Measurements from ENCODE around the gene GLE1.

GLE1 gene

DNA sequence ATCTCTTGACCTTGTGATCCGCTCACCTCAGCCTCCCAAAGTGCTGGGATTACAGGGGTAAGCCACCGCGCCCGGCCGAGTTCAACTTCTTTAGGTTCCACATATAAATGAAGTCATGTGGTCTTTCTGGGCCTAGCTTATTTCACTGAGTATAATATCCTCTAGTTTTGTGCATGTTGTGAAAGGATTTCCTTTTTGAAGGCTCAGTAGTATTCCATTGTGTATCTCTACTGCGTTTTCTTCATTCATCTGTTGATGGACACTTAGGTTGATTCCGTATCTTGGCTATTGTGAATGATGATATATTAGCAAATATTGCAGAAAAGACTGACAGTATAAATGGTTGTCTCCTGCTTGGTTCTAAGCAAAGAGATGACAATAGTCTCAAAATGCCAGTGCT is 28.7 kb upstream of the GLE1 start:
- Histone ChIP-seq H3K27me3 (ENCODE audit: control insufficient read depth, insufficient read depth, low read length) (no peaks in the 10 kb centered on the region), H3K27ac (ENCODE audit: low read depth, low read length) (no peak overlapping the region), H3K4me1 (ENCODE audit: control insufficient read depth, insufficient read depth, low read length) (no peaks in the 10 kb centered on the region), H3K9me3 (ENCODE audit: control insufficient read depth, insufficient read depth, low read length) (no peaks in the 10 kb centered on the region), H3K9ac (ENCODE audit: low read depth, low read length) (no peak overlapping the region), H3K4me3 (ENCODE audit: low read depth, low read length) (no peak overlapping the region), H3K36me3 (ENCODE audit: control insufficient read depth, insufficient read depth, low read length) (peaks cover 7% of the 10 kb centered on the region; the same call in 1 of the 2 replicates)

DNA sequence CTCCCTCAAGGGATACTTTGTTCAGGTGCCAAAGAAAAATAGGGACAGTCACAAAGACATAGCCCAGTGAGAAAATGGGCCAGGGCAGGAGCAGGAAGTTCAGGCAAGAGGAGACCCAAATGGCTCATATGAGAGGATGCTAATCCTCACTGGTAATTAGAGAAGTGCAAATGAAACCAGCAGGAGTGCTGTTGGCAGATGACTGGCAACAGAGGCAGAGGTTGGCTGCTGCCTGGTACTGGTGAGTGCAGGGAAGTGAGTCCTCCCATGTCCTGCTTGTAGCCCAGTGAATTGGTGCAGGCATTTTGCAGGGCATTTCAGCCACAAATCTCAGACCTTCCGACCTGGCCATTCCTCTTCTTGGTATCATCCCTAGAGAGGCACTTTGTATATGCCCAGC is 25.3 kb upstream of the GLE1 start:
- H3K9me3 ChIP-seq (ENCODE audit: control insufficient read depth, insufficient read depth, low read length), result no peaks in the 10 kb centered on the region
- H3K9ac ChIP-seq (ENCODE audit: low read depth, low read length), result no peak overlapping the region
- peaks cover 8% of the 10 kb centered on the region for H3K36me3 ChIP-seq (ENCODE audit: control insufficient read depth, insufficient read depth, low read length)
- H3K27me3 ChIP-seq (ENCODE audit: control insufficient read depth, insufficient read depth, low read length), result no peaks in the 10 kb centered on the region
- H3K4me3 ChIP-seq (ENCODE audit: low read depth, low read length), result no peak overlapping the region
- no peaks in the 10 kb centered on the region for H3K4me1 ChIP-seq (ENCODE audit: control insufficient read depth, insufficient read depth, low read length)
- H3K27ac ChIP-seq (ENCODE audit: low read depth, low read length), result no peak overlapping the region

DNA sequence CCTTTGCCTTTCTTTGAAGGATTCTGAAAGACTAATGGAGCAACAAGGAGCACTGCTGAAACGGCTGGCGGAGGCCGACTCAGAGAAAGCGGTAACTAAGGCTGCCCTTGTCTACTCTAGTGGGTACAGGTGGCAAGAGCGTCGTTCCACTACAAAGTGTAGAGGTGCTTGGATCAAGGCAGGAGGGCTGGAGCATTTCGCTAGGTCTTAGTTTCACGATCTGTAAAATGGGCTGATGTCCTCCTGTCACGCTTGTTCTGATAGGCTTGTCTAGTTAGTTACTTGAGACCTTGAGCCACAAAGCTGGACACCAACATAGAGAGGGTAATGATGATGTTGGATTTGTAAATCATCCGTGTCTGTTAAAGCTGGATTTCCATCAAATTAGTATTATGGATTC is 23.0 kb upstream of the GLE1 start:
- Histone ChIP-seq H3K27me3 (ENCODE audit: control insufficient read depth, insufficient read depth, low read length) (no peaks in the 10 kb centered on the region), H3K27ac (ENCODE audit: low read depth, low read length) (no peak overlapping the region), H3K9me3 (ENCODE audit: control insufficient read depth, insufficient read depth, low read length) (no peaks in the 10 kb centered on the region), H3K36me3 (ENCODE audit: control insufficient read depth, insufficient read depth, low read length) (peaks cover 17% of the 10 kb centered on the region), H3K9ac (ENCODE audit: low read depth, low read length) (no peak overlapping the region), H3K4me3 (ENCODE audit: low read depth, low read length) (no peak overlapping the region), H3K4me1 (ENCODE audit: control insufficient read depth, insufficient read depth, low read length) (no peaks in the 10 kb centered on the region)

DNA sequence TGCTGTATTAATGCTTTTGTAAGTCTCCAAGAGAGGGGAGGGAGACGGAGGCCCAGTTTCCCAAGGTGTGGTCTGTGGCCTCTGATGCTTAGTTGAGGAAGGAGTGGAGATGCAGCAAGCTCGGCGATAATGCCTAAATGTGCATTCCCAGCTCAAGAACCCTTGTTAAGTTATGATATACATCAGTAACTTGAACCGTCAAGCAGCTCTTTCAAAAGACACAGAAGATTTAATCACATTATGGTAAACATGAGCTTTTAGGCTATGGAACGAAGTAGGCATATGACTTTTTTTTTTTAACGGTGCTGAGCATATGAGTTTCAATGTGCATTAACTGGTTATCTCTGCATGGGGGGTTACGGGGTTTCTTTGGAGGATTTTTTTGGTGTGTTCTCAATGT is 22.3 kb upstream of the GLE1 start:
- peaks cover 17% of the 10 kb centered on the region for H3K36me3 ChIP-seq (ENCODE audit: control insufficient read depth, insufficient read depth, low read length)
- no peak overlapping the region for H3K9ac ChIP-seq (ENCODE audit: low read depth, low read length)
- no peaks in the 10 kb centered on the region for H3K27me3 ChIP-seq (ENCODE audit: control insufficient read depth, insufficient read depth, low read length)
- H3K9me3 ChIP-seq (ENCODE audit: control insufficient read depth, insufficient read depth, low read length), result no peaks in the 10 kb centered on the region
- no peak overlapping the region for H3K27ac ChIP-seq (ENCODE audit: low read depth, low read length)
- H3K4me1 ChIP-seq (ENCODE audit: control insufficient read depth, insufficient read depth, low read length), result no peaks in the 10 kb centered on the region
- H3K4me3 ChIP-seq (ENCODE audit: low read depth, low read length), result no peak overlapping the region

DNA sequence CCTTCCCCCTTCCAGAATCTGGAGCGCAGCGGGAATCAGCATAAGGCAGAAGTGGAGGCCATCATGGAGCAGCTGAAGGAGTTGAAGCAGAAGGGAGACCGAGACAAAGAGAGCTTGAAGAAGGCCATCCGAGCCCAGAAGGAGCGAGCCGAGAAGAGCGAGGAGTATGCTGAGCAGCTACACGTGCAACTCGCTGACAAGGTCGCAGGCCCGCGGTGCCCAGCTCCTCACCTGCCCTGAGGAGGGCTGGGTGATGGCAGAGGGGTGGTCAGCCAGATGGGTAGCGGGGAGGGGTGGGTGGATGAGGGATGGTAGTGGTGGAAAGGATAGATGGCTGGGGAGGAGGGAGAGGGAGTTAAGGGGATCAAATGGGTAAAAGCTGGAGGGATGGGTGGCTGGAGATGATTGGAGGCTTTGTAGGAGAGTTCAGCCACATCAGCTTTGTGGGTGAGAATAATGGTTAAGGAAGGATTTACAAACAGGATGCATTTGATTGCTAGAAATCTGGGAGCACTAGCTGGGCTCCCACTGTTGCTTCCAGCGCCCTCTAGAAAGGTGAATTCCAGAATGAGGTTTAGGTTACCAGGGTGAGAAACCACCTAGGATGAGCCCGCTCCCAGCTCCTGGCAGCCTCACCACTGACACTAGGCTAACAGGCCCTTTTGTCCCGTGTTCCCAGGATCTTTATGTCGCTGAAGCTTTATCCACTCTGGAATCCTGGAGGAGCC is 19.7 kb upstream of the GLE1 start:
- Histone ChIP-seq H3K9me3 (ENCODE audit: control insufficient read depth, insufficient read depth, low read length) (no peaks in the 10 kb centered on the region), H3K27me3 (ENCODE audit: control insufficient read depth, insufficient read depth, low read length) (no peaks in the 10 kb centered on the region), H3K9ac (ENCODE audit: low read depth, low read length) (no peak overlapping the region), H3K27ac (ENCODE audit: low read depth, low read length) (no peak overlapping the region), H3K36me3 (ENCODE audit: control insufficient read depth, insufficient read depth, low read length) (peaks cover 20% of the 10 kb centered on the region), H3K4me3 (ENCODE audit: low read depth, low read length) (no peak overlapping the region), H3K4me1 (ENCODE audit: control insufficient read depth, insufficient read depth, low read length) (no peaks in the 10 kb centered on the region)

DNA sequence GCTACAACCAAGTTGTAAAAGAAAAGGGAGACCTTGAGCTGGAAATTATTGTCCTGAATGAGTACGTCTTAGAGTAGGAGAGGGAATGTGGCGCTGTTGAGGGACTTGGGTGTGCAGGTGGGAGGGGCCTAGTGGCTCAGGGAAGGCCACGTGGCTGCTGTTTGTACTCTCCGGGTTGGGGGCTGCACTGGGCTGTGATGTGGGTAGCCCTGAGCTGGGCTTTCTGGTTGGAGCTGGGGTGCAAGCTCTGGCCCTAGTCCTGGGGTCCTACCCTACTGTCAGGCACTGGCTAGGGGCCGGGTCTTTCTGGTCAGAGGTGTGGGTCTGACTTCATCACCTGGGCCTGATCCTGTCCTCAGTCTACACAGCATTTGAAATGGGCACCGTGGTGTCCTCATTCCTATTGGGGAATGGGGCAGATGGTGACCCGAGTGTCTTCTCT is 19.1 kb upstream of the GLE1 start:
- Histone ChIP-seq H3K36me3 (ENCODE audit: control insufficient read depth, insufficient read depth, low read length) (peaks cover 20% of the 10 kb centered on the region), H3K9ac (ENCODE audit: low read depth, low read length) (no peak overlapping the region)

DNA sequence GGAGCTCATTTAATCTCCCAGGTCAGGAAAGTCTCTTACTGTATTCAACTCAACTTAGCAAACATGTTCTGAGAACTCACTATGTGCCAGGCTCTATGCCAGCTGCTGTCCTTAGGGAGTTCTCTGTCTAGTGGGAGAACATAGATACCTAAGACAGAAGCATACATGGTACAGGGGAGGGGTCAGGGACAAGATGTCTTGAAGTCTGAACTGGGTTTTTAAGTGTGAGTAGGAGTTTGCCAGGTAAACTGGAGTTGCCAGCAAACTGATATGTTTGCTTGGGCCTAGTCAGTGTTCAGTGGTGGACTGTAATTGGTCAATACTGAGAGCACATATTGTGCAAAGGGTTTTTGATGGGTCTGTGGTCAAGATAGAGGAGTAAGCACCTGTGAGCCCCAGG is 18.3 kb upstream of the GLE1 start:
- Histone ChIP-seq H3K4me1 (ENCODE audit: control insufficient read depth, insufficient read depth, low read length) (no peaks in the 10 kb centered on the region), H3K9me3 (ENCODE audit: control insufficient read depth, insufficient read depth, low read length) (no peaks in the 10 kb centered on the region), H3K36me3 (ENCODE audit: control insufficient read depth, insufficient read depth, low read length) (peaks cover 20% of the 10 kb centered on the region)

More for the DNA sequence above, 19.1 kb upstream of the GLE1 start:
- Histone ChIP-seq H3K4me3 (ENCODE audit: low read depth, low read length) (no peak overlapping the region), H3K27me3 (ENCODE audit: control insufficient read depth, insufficient read depth, low read length) (no peaks in the 10 kb centered on the region), H3K9me3 (ENCODE audit: control insufficient read depth, insufficient read depth, low read length) (no peaks in the 10 kb centered on the region), H3K27ac (ENCODE audit: low read depth, low read length) (no peak overlapping the region), H3K4me1 (ENCODE audit: control insufficient read depth, insufficient read depth, low read length) (no peaks in the 10 kb centered on the region)

DNA sequence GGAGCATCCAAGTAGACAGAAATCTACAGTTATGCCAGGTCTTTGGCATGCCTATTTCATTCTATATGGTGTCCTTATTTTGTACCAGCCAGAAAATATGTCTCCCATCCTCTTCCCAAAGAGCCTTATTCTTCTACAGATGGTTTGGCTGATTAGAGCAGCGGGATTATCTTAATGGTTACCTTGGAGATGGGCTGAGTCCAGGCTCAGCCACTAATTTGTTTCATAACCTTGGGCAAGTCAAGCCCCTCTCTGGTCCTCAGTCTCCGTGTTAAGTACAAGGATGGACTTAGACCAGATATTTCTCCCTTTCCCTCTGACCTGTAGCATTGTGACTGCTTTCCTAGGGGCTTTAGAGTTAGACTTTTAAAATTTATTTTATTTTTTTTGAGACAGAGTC is 11.1 kb upstream of the GLE1 start:
- Histone ChIP-seq H3K27ac (ENCODE audit: low read depth, low read length) (no peak overlapping the region), H3K9ac (ENCODE audit: low read depth, low read length) (no peak overlapping the region), H3K9me3 (ENCODE audit: control insufficient read depth, insufficient read depth, low read length) (no peaks in the 10 kb centered on the region), H3K27me3 (ENCODE audit: control insufficient read depth, insufficient read depth, low read length) (no peaks in the 10 kb centered on the region), H3K4me3 (ENCODE audit: low read depth, low read length) (no peak overlapping the region), H3K4me1 (ENCODE audit: control insufficient read depth, insufficient read depth, low read length) (no peaks in the 10 kb centered on the region), H3K36me3 (ENCODE audit: control insufficient read depth, insufficient read depth, low read length) (peaks cover 30% of the 10 kb centered on the region)

More for the DNA sequence above, 18.3 kb upstream of the GLE1 start:
- H3K27ac ChIP-seq (ENCODE audit: low read depth, low read length), result no peak overlapping the region
- H3K9ac ChIP-seq (ENCODE audit: low read depth, low read length), result no peak overlapping the region
- no peaks in the 10 kb centered on the region for H3K27me3 ChIP-seq (ENCODE audit: control insufficient read depth, insufficient read depth, low read length)
- no peak overlapping the region for H3K4me3 ChIP-seq (ENCODE audit: low read depth, low read length)

DNA sequence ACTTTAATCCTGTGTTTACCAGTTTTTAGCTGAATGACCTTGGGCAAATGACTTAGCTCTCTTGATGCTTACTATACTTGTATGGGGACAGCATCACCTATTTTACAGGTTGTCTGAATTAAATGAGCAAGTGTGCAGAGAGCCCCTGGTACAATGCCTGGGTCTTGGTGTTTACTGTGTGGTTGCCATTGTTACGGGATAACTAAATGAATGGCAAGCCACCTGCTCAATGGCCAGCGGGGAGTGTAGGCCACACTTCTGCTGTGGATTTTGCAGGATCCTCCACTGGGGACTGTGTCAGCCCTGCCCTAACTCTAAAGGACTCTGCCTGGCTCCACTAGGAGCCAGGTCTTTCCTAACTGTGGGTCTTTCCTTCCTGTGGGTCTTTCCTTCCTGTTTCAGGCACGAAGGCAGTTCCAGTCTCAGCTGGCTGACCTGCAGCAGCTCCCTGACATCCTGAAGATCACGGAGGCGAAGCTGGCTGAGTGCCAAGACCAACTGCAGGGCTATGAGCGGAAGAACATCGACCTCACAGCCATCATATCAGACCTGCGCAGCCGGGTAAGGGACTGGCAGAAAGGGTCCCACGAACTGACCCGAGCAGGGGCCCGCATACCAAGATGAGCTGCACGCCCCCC is 10.3 kb upstream of the GLE1 start:
- Histone ChIP-seq H3K27ac (ENCODE audit: low read depth, low read length) (no peak overlapping the region), H3K9me3 (ENCODE audit: control insufficient read depth, insufficient read depth, low read length) (no peaks in the 10 kb centered on the region), H3K27me3 (ENCODE audit: control insufficient read depth, insufficient read depth, low read length) (no peaks in the 10 kb centered on the region), H3K36me3 (ENCODE audit: control insufficient read depth, insufficient read depth, low read length) (peaks cover 35% of the 10 kb centered on the region), H3K4me1 (ENCODE audit: control insufficient read depth, insufficient read depth, low read length) (no peaks in the 10 kb centered on the region), H3K4me3 (ENCODE audit: low read depth, low read length) (no peak overlapping the region), H3K9ac (ENCODE audit: low read depth, low read length) (no peak overlapping the region)

DNA sequence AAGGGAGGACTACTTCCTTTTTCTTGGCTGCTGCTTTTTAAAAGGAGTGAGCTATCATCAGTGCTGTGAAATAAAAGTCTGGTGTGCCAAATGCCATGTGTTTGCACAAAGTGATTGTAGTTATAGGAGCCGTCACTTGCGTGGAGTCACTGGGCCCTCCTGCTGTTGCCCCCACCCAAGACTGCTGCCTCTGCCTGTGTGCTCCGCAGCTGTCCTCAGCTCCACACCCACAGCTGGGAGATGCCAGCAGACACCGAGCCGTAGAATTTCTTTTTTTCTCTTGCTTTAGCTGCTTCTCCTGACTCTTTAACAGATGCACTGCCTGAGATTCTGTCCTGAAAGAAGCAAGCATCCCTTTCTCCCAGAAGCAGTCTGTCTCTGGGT is 9.8 kb upstream of the GLE1 start:
- no peaks in the 10 kb centered on the region for H3K4me1 ChIP-seq (ENCODE audit: control insufficient read depth, insufficient read depth, low read length)
- no peaks in the 10 kb centered on the region for H3K27me3 ChIP-seq (ENCODE audit: control insufficient read depth, insufficient read depth, low read length)
- H3K36me3 ChIP-seq (ENCODE audit: control insufficient read depth, insufficient read depth, low read length), result peaks cover 35% of the 10 kb centered on the region
- H3K27ac ChIP-seq (ENCODE audit: low read depth, low read length), result no peak overlapping the region
- no peak overlapping the region for H3K4me3 ChIP-seq (ENCODE audit: low read depth, low read length)
- H3K9ac ChIP-seq (ENCODE audit: low read depth, low read length), result no peak overlapping the region
- no peaks in the 10 kb centered on the region for H3K9me3 ChIP-seq (ENCODE audit: control insufficient read depth, insufficient read depth, low read length)

DNA sequence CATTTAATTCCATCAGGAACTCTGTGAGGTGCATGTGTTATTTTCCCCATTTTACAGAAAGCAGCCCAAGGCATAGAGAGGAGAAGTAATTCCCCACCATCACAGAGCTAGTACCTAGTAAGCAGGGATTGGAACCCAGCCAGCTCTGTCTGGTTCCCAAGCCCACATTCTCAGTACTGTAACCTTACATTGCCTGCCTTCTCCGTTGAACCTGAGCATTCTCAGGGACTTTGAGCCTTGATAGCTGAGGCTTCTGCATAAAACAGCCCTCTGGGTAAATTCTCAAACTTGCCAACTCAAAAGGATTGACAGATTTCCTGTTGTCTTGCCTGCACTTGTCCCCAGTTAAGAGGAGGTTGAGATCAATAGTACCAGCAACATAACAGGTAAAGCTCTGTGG is 9.2 kb upstream of the GLE1 start:
- Histone ChIP-seq H3K9ac (ENCODE audit: low read depth, low read length) (no peak overlapping the region), H3K4me1 (ENCODE audit: control insufficient read depth, insufficient read depth, low read length) (no peaks in the 10 kb centered on the region), H3K36me3 (ENCODE audit: control insufficient read depth, insufficient read depth, low read length) (peaks cover 35% of the 10 kb centered on the region), H3K4me3 (ENCODE audit: low read depth, low read length) (no peak overlapping the region), H3K27ac (ENCODE audit: low read depth, low read length) (no peak overlapping the region), H3K9me3 (ENCODE audit: control insufficient read depth, insufficient read depth, low read length) (no peaks in the 10 kb centered on the region), H3K27me3 (ENCODE audit: control insufficient read depth, insufficient read depth, low read length) (no peaks in the 10 kb centered on the region)

All from HUES48 (cell line).